Hematopoietic multipotent progenitor cell treated with erythropoietin and hydrocortisone succinate and interleukin-3 and kit ligand, for 15 days (in vitro differentiated cells): ENCODE results near the gene TTC9.

Source experiments
- DNase-seq: peaks from one replicate; pipeline ENCODE4 v3.0.0-alpha.2; 2015; ENCODE audit warnings: low spot score

The TTC9 gene

GRCh38 chr14:70716483-70716882, 74.8 kb downstream of the TTC9 start:
- no peak for DNase-seq

GRCh38 chr14:70716958-70717357, 75.2 kb downstream of the TTC9 start:
- no peak for DNase-seq

- DNase-seq, result no peak
These were observed 76.8 kb downstream of the TTC9 start for GRCh38 chr14:70718383-70719118.

- no peak for DNase-seq
These were observed 79.8 kb downstream of the TTC9 start for GRCh38 chr14:70721542-70721941.

- no peak for DNase-seq
These were observed 80.7 kb downstream of the TTC9 start for GRCh38 chr14:70722418-70722817.

- DNase-seq, result no peak
These were observed 81.6 kb downstream of the TTC9 start for GRCh38 chr14:70723276-70723675.

GRCh38 chr14:70724110-70724509, 82.4 kb downstream of the TTC9 start:
- DNase-seq, result no peak

GRCh38 chr14:70724944-70725343, 83.2 kb downstream of the TTC9 start:
- DNase-seq, result no peak
